22Rv1 (cell line): ENCODE data around the gene CHTF18.

ENCODE experiments used
- ZFX ChIP-seq: fragments of 450-650 bp; IDR thresholded peaks from 2 replicates; pipeline ENCODE4 v1.6.1; 2017; ENCODE audit warnings: antibody characterized with exemption, borderline replicate concordance
- TF ChIP-seq, protein P1 (sequence below): fragments of 450-650 bp; IDR thresholded peaks from 2 replicates; pipeline ENCODE4 v1.5.1; 2017; ENCODE audit warnings: mild to moderate bottlenecking

DNA sequence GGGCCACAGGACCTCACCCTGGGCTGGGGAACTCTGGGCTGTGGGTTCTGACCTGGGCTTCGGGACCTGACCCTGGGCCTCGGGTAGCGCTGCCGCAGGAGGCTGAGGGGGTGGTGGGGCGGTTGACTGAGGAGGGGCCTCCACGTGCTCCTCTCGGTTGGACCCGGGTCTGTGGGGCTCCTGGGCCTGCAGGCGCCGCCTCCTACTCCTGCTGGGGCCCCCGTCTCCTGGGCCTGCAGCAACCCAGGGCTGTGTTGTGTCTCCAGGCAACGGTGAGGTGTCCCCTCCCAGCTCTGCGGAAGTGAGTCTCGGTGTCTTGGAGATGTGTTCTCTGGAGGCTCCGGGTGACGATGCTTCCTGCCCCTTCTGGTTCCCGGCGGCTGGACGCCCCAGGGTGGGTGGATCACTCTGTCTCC lies 53.6 kb downstream of the CHTF18 start:
- TF ChIP-seq, protein P1, sequence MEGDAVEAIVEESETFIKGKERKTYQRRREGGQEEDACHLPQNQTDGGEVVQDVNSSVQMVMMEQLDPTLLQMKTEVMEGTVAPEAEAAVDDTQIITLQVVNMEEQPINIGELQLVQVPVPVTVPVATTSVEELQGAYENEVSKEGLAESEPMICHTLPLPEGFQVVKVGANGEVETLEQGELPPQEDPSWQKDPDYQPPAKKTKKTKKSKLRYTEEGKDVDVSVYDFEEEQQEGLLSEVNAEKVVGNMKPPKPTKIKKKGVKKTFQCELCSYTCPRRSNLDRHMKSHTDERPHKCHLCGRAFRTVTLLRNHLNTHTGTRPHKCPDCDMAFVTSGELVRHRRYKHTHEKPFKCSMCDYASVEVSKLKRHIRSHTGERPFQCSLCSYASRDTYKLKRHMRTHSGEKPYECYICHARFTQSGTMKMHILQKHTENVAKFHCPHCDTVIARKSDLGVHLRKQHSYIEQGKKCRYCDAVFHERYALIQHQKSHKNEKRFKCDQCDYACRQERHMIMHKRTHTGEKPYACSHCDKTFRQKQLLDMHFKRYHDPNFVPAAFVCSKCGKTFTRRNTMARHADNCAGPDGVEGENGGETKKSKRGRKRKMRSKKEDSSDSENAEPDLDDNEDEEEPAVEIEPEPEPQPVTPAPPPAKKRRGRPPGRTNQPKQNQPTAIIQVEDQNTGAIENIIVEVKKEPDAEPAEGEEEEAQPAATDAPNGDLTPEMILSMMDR, result no peak
- TF ChIP-seq ZFX, result no peak
